Hepatocyte (in vitro differentiated cells): Measurements from ENCODE around the gene GMNN.

Experiments
- EZH2phosphoT487 ChIP-seq: fragments of 200-600 bp; sonication (generic); IDR thresholded peaks from one replicate; pipeline ENCODE4 v1.6.1; 2018; ENCODE audit warnings: antibody characterized with exemption, mild to moderate bottlenecking, low read depth, moderate library complexity; ENCODE audit not compliant: unreplicated experiment, severe bottlenecking
- TF ChIP-seq, protein P1 (sequence below): fragments of 200-600 bp; sonication (generic); IDR thresholded peaks from 2 replicates; pipeline ENCODE4 v1.5.1; 2016; ENCODE audit warnings: antibody characterized with exemption, mild to moderate bottlenecking; ENCODE audit not compliant: poor library complexity

DNA sequence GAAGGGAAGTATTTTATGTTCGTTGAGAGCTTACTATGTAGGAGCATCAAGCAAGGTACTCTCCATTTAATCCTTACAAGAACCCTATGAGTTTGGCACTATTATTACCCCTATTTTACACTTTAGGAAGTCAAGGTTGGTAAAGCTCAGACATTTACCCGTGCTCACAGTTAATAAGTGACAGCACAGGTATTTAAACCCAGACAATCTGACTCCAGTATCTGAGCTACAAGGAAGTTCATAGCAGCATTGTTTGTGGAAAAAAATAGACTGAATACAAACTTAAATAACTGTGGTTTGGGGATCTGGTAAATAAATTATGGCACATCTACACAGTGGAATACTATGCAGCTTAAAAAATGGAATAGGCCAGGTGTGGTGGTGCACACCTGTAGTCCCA, 21.2 kb upstream of the GMNN start:
- TF ChIP-seq EZH2phosphoT487, result no peak
- TF ChIP-seq, protein P1, sequence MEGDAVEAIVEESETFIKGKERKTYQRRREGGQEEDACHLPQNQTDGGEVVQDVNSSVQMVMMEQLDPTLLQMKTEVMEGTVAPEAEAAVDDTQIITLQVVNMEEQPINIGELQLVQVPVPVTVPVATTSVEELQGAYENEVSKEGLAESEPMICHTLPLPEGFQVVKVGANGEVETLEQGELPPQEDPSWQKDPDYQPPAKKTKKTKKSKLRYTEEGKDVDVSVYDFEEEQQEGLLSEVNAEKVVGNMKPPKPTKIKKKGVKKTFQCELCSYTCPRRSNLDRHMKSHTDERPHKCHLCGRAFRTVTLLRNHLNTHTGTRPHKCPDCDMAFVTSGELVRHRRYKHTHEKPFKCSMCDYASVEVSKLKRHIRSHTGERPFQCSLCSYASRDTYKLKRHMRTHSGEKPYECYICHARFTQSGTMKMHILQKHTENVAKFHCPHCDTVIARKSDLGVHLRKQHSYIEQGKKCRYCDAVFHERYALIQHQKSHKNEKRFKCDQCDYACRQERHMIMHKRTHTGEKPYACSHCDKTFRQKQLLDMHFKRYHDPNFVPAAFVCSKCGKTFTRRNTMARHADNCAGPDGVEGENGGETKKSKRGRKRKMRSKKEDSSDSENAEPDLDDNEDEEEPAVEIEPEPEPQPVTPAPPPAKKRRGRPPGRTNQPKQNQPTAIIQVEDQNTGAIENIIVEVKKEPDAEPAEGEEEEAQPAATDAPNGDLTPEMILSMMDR, result no peak
